Calu3 (cell line): ENCODE data around the gene NRF1. TPM values are rescaled to one million over a fixed set of nuclear protein-coding genes. Genes with fewer than 3 reads are reported as not detected.

Source experiments
- BruUV-seq: library from RNA; stranded (reverse); fragments of 400-500 nt; replicated peaks from 2 replicates; lab custom pipeline; 2021; lab: Mats Ljungman, UMichigan
- CTCF ChIA-PET: fragments of 300-600 bp; sonication (Branson Sonifier 250); formaldehyde crosslinking; loops from one replicate; lab custom pipeline; 2022; ENCODE audit warnings: antibody characterized with exemption; lab: Charles Lee
- DNase-seq: peaks from one replicate; pipeline ENCODE4 v3.0.0; 2022
- H3K27ac Mint-ChIP-seq: one replicate; pipeline ENCODE4 v1.8.0; 2022; ENCODE audit warnings: mixed read lengths; ENCODE audit not compliant: unreplicated experiment
- H3K27me3 Mint-ChIP-seq: one replicate; pipeline ENCODE4 v1.8.0; 2022; ENCODE audit warnings: mixed read lengths; ENCODE audit not compliant: unreplicated experiment
- H3K36me3 Mint-ChIP-seq: one replicate; pipeline ENCODE4 v1.8.0; 2022; ENCODE audit warnings: mild to moderate bottlenecking, moderate library complexity, mixed read lengths; ENCODE audit not compliant: insufficient read depth, unreplicated experiment
- H3K4me1 Mint-ChIP-seq: one replicate; pipeline ENCODE4 v1.8.0; 2022; ENCODE audit warnings: mild to moderate bottlenecking, low read depth, mixed read lengths; ENCODE audit not compliant: unreplicated experiment
- H3K4me3 Mint-ChIP-seq: one replicate; pipeline ENCODE4 v1.8.0; 2022; ENCODE audit warnings: mild to moderate bottlenecking, low read depth, moderate library complexity, mixed read lengths; ENCODE audit not compliant: unreplicated experiment
- H3K9me3 Mint-ChIP-seq: one replicate; pipeline ENCODE4 v1.8.0; 2022; ENCODE audit warnings: low read depth, mixed read lengths; ENCODE audit not compliant: unreplicated experiment
- intact Hi-C: fragments of 100-400 bp; cut with micrococcal nuclease; formaldehyde crosslinking; loops from one replicate; pipeline ENCODE4 v1.10.0; 2022; ENCODE audit not compliant: unreplicated experiment
- total RNA-seq: library from RNA; stranded (reverse); gene quantifications from 2 replicates; pipeline ENCODE4 v1.2.3, GENCODE V29; 2022
- TF ChIP-seq, protein P1 (sequence below): fragments of 200-600 bp; IDR thresholded peaks from one replicate; pipeline ENCODE4 v1.8.0; 2022; ENCODE audit warnings: antibody characterized with exemption; ENCODE audit not compliant: unreplicated experiment

Gene NRF1
- total RNA-seq, 1 experiment from 2014 or later, result 22.1 TPM

DNA sequence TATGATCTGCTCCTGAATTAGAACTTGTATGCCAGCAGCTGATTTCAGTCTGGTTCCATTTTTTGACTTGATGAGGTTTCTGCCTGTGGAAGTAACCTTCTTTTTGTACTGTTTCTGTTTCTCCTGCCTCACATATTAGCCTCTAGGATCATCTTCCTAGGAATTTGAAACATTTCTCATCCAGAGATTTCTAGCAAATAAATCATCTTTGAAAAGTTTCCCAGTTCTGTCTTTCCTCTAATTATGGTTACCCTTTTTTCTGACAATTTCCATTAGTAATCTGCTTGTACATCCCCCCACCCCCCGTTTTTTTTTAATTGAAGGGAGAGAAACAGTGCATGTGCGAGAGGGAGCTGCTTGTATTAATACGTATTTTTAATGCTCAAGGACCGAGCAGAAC, 92.2 kb downstream of the NRF1 start:
- CTCF ChIA-PET, result interaction anchor here (0.9 kb wide), 1 partner anchor 40 kb away, joined by 3 read pairs; no protein-coding TSS in a partner anchor
- no peak for DNase-seq
- Mint-ChIP-seq H3K36me3 (no peaks in the 10 kb centered on the region), H3K27me3 (no peaks in the 10 kb centered on the region), H3K4me1 (peaks cover 24% of the 10 kb centered on the region), H3K9me3 (no peaks in the 10 kb centered on the region), H3K4me3 (no peak overlapping the region), H3K27ac (no peak overlapping the region)
- TF ChIP-seq, protein P1, sequence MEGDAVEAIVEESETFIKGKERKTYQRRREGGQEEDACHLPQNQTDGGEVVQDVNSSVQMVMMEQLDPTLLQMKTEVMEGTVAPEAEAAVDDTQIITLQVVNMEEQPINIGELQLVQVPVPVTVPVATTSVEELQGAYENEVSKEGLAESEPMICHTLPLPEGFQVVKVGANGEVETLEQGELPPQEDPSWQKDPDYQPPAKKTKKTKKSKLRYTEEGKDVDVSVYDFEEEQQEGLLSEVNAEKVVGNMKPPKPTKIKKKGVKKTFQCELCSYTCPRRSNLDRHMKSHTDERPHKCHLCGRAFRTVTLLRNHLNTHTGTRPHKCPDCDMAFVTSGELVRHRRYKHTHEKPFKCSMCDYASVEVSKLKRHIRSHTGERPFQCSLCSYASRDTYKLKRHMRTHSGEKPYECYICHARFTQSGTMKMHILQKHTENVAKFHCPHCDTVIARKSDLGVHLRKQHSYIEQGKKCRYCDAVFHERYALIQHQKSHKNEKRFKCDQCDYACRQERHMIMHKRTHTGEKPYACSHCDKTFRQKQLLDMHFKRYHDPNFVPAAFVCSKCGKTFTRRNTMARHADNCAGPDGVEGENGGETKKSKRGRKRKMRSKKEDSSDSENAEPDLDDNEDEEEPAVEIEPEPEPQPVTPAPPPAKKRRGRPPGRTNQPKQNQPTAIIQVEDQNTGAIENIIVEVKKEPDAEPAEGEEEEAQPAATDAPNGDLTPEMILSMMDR, result no peak
- intact Hi-C loops, result no loop called here
- BruUV-seq, result no TSS peak

DNA sequence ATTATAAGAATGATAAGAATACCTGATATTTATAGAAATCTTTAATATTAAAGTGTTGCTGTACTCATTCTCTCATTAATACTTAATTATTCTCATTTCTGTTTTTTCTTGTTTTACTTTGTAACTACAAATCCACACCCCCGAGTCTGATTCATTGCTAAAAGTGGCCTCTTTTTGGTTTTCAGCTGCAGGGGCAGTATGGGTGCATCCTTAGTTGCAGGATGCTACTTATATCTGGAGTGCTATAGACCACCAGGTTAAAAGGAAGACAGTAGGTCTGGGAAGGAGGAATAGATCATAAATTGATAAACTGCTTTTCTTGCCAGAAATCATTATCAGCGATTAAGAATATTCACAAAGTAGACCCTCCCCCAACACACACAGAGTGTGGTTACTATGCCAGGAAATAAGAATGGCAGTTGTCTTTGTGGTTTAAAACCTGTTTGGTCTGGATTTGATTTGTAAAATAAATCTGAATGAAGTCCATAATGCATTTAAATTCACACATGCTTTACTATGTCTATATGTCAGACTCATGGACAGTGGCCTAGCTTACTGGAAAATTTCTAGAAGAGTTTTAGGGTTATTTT, 96.5 kb downstream of the NRF1 start:
- peak; percentile 4 for DNase-seq
- BruUV-seq, result no TSS peak
- TF ChIP-seq, protein P1, result no peak
- Mint-ChIP-seq H3K27me3 (no peaks in the 10 kb centered on the region), H3K36me3 (no peaks in the 10 kb centered on the region), H3K27ac (no peak overlapping the region), H3K4me1 (peaks cover 10% of the 10 kb centered on the region), H3K9me3 (no peaks in the 10 kb centered on the region), H3K4me3 (no peak overlapping the region)
- intact Hi-C loops, result no loop called here
- CTCF ChIA-PET, result no interaction called here

DNA sequence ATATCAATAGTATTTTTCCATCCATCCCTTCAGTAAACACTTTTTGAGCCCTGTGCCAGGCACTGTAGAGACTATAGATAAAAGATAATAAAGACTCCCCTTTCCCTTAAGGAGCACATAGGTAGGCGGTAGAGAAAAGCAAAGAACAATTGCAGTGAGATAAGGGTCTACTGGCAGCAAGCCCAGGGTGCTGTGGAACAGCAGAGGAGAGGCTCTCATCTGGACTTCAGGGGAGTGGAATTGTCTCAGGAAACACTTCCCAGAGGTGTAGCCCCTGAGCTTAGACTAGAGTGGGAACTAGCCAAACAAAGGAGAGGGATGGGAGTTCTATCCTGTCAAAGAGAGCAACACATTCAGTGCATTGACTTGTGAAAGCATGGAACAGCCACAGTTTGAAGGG, 102.0 kb downstream of the NRF1 start:
- H3K4me3 Mint-ChIP-seq, result no peak overlapping the region
- TF ChIP-seq, protein P1, result no peak
- H3K36me3 Mint-ChIP-seq, result no peaks in the 10 kb centered on the region
- no peak overlapping the region for H3K27ac Mint-ChIP-seq
- H3K9me3 Mint-ChIP-seq, result no peaks in the 10 kb centered on the region
- intact Hi-C loops, result no loop called here
- H3K4me1 Mint-ChIP-seq, result no peaks in the 10 kb centered on the region
- no peaks in the 10 kb centered on the region for H3K27me3 Mint-ChIP-seq
- BruUV-seq, result no TSS peak
- no peak for DNase-seq
- CTCF ChIA-PET, result interaction anchor here (0.5 kb wide), 1 partner anchor 635 kb away, joined by 3 read pairs; no protein-coding TSS in a partner anchor

DNA sequence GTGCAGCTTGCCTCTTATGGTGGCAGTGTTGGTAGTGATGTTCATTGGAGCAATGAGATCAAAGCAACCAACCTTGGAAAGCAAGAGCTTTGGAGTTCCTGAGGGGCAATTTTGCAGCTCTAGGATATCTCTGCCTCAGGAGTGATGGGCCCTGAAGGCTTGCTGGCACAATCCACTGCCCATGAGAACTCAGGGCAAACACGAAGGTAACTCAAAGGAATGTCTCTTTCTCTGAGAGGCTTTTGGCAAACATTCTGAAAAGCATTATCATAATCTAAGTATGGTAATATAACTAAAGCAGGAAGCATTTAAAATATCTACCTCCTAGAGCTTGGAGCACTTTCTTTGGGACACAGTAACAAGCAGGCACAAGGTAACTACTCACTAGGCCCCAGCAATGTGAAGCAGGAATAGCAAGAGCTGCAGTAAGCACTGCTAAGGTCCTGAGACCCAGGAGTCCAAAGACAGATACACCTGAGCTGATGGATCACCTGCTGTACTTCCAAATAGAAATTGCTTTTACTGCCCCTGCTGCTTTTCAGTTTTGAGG, 103.1 kb downstream of the NRF1 start:
- no peak overlapping the region for H3K4me3 Mint-ChIP-seq
- intact Hi-C loops, result no loop called here
- CTCF ChIA-PET, result no interaction called here
- no peak for DNase-seq
- no peaks in the 10 kb centered on the region for H3K36me3 Mint-ChIP-seq
- TF ChIP-seq, protein P1, result no peak
- no peaks in the 10 kb centered on the region for H3K27me3 Mint-ChIP-seq
- no peaks in the 10 kb centered on the region for H3K9me3 Mint-ChIP-seq
- H3K27ac Mint-ChIP-seq, result no peak overlapping the region
- no TSS peak for BruUV-seq
- H3K4me1 Mint-ChIP-seq, result no peaks in the 10 kb centered on the region
